RWPE2 (cell line): Measurements from ENCODE around the gene PPM1L.
A peak's percentile ranks its signal among the peaks of the same experiment; 100 is the strongest.

Experiments used
- ATAC-seq: fragments of 200-7000 bp; cut with Tn5 transposase; 3 replicates; pipeline ENCODE4 v1.9.1; 2021; ENCODE audit warnings: low read depth
- DNase-seq: peaks from one replicate; pipeline ENCODE4 v3.0.0-alpha.2; 2020; ENCODE audit warnings: low spot score
- H3K27ac ChIP-seq: fragments of 450-650 bp; 2 replicates; pipeline ENCODE4 v1.5.1; 2017; ENCODE audit warnings: mild to moderate bottlenecking; ENCODE audit not compliant: poor library complexity, severe bottlenecking
- H3K27me3 ChIP-seq: fragments of 250-450 bp; sonication (Bioruptor Pico); 2 replicates; pipeline ENCODE4 v1.5.1; 2021; ENCODE audit warnings: mild to moderate bottlenecking, moderate library complexity; ENCODE audit not compliant: insufficient read depth, poor library complexity, severe bottlenecking
- H3K36me3 ChIP-seq: fragments of 250-450 bp; sonication (Bioruptor Pico); 2 replicates; pipeline ENCODE4 v1.5.1; 2020; ENCODE audit warnings: low read depth, mild to moderate bottlenecking, moderate library complexity
- H3K4me1 ChIP-seq: fragments of 250-450 bp; sonication (Bioruptor Pico); 2 replicates; pipeline ENCODE4 v1.5.1; 2021; ENCODE audit warnings: mild to moderate bottlenecking, moderate library complexity; ENCODE audit not compliant: insufficient read depth, poor library complexity, severe bottlenecking
- H3K4me3 ChIP-seq: fragments of 250-450 bp; sonication (Bioruptor Pico); 2 replicates; pipeline ENCODE4 v1.5.1; 2021; ENCODE audit warnings: mild to moderate bottlenecking, moderate library complexity; ENCODE audit not compliant: severe bottlenecking
- H3K9me3 ChIP-seq: fragments of 250-450 bp; sonication (Bioruptor Pico); 2 replicates; pipeline ENCODE4 v1.5.1; 2021; ENCODE audit warnings: mild to moderate bottlenecking, moderate library complexity; ENCODE audit not compliant: severe bottlenecking
- CTCF ChIP-seq: fragments of 450-650 bp; IDR thresholded peaks from one replicate; pipeline ENCODE4 v1.5.1; 2017; ENCODE audit warnings: mild to moderate bottlenecking, moderate library complexity; ENCODE audit not compliant: poor library complexity, severe bottlenecking

Gene PPM1L

GRCh38 chr3:160869825-160870224 is 113.8 kb downstream of the PPM1L start:
- no peaks in the 10 kb centered on the region for H3K4me1 ChIP-seq
- no peak for TF ChIP-seq CTCF
- no peak overlapping the region for H3K4me3 ChIP-seq
- no peaks in the 10 kb centered on the region for H3K36me3 ChIP-seq
- ATAC-seq (peak; percentile 35; the same call in 2 of the 3 replicates), DNase-seq (no peak)
- H3K27me3 ChIP-seq = peaks cover 9% of the 10 kb centered on the region
- no peak overlapping the region for H3K27ac ChIP-seq
- H3K9me3 ChIP-seq = no peaks in the 10 kb centered on the region

GRCh38 chr3:160870327-160870726 is 114.3 kb downstream of the PPM1L start:
- Histone ChIP-seq H3K4me3 (no peak overlapping the region), H3K9me3 (no peaks in the 10 kb centered on the region), H3K4me1 (no peaks in the 10 kb centered on the region), H3K27me3 (peaks cover 9% of the 10 kb centered on the region), H3K27ac (no peak overlapping the region), H3K36me3 (no peaks in the 10 kb centered on the region)
- DNase-seq = no peak
- no peak for TF ChIP-seq CTCF
- no peak for ATAC-seq

DNA sequence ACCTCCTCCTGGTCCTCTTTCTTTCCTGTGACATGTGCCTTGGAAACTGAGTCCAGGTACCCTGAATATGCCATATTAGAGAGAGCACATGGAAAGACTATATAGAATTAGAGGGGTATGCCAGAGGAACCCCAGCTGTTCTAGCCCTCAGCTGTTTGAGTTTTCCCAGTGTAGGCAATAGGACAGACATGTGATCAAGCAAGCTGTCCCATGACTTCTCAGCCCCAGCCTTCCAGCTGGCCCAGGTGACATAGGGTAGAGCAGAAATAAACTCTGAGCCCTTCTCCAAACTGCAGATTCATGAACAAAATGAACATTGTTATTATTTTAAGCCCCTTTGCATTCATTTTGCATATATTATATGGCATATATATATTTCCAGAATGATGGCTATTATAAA is 118.7 kb downstream of the PPM1L start:
- DNase-seq (no peak), ATAC-seq (no peak)
- no peak for TF ChIP-seq CTCF
- H3K9me3 ChIP-seq = no peaks in the 10 kb centered on the region
- no peak overlapping the region for H3K4me3 ChIP-seq
- H3K27ac ChIP-seq = no peak overlapping the region
- H3K36me3 ChIP-seq = no peaks in the 10 kb centered on the region
- H3K27me3 ChIP-seq = peaks cover 9% of the 10 kb centered on the region
- no peaks in the 10 kb centered on the region for H3K4me1 ChIP-seq

- no peak for TF ChIP-seq CTCF
- Histone ChIP-seq H3K4me1 (no peaks in the 10 kb centered on the region), H3K36me3 (no peaks in the 10 kb centered on the region), H3K27me3 (no peaks in the 10 kb centered on the region), H3K4me3 (no peak overlapping the region), H3K27ac (no peak overlapping the region), H3K9me3 (no peaks in the 10 kb centered on the region)
- DNase-seq = no peak
- ATAC-seq = no peak
Observed at GRCh38 chr3:160876643-160877042, 120.6 kb downstream of the PPM1L start.

- no peak for ATAC-seq
- H3K4me3 ChIP-seq = no peak overlapping the region
- H3K27ac ChIP-seq = no peak overlapping the region
- DNase-seq = no peak
- no peaks in the 10 kb centered on the region for H3K4me1 ChIP-seq
- H3K27me3 ChIP-seq = no peaks in the 10 kb centered on the region
- no peaks in the 10 kb centered on the region for H3K9me3 ChIP-seq
- TF ChIP-seq CTCF = no peak
- H3K36me3 ChIP-seq = no peaks in the 10 kb centered on the region
Observed at GRCh38 chr3:160879859-160880258, 123.8 kb downstream of the PPM1L start.
